ENCODE measurements around the gene MRM1.

DNA sequence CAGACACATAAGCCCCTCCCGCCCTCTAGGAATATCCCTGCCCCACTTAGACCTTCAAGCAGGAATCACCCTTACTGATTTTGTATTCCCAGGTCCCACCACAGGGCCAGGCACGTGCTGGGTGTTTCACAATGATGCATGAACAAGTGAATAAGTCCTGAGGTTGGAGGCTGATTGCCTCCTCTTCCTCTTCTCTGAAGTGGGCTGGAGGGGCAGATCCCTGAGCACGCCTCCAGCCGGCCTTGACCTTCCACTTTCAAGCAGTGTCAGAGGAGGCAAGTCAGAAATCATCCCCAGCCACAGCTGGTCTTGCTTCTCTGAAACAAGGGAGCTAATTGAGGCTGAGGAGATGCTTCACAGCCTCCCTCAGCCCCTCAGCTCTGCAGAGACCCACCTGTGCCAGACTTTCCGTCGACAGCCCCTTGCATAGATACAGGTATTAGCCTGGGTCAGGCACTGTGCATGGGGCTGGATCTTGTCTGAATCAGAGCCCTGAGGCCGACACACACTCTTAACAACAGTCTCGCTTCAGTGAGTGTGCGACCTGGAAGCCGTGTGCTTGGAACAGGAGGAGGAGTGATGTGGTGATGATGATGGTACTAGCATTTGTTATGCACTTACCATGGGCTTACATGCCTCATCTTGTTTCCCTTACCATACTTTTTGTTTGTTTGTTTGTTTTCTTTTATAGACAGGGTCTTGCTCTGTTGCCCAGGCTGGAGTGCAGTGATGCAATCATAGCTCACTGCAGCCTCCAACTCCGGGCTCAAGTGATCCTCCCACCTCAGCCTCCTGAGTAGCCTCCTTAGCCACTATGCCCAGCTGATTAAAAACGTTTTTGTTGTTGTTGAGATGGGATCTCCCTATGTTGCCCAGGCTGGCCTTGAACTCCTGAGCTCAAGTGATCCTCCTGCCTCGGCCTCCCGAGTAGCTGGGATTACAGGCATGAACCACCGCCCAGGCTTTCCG, 15.0 kb downstream of the MRM1 start:
- TF ChIP-seq, protein P1, sequence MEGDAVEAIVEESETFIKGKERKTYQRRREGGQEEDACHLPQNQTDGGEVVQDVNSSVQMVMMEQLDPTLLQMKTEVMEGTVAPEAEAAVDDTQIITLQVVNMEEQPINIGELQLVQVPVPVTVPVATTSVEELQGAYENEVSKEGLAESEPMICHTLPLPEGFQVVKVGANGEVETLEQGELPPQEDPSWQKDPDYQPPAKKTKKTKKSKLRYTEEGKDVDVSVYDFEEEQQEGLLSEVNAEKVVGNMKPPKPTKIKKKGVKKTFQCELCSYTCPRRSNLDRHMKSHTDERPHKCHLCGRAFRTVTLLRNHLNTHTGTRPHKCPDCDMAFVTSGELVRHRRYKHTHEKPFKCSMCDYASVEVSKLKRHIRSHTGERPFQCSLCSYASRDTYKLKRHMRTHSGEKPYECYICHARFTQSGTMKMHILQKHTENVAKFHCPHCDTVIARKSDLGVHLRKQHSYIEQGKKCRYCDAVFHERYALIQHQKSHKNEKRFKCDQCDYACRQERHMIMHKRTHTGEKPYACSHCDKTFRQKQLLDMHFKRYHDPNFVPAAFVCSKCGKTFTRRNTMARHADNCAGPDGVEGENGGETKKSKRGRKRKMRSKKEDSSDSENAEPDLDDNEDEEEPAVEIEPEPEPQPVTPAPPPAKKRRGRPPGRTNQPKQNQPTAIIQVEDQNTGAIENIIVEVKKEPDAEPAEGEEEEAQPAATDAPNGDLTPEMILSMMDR (conservative IDR thresholded peaks at IDR 0.05 in 1 of 2, IDR thresholded peaks at IDR 0.05 in 1 of 2; ENCODE audit: low read depth in 1 of 2, low read length in 2 of 2): no peak
- no peak for TF ChIP-seq EZH2 (IDR thresholded peaks at IDR 0.05; ENCODE audit: low read length, missing control alignments)

Measured in fibroblast of lung (primary cell).